GM12875 (cell line): ENCODE results near the gene OSBPL10.

Experiments used
- H3K4me3 ChIP-seq: one replicate; pipeline ENCODE4 v1.5.1; 2011; ENCODE audit warnings: low read depth, low read length, control low read depth
- CTCF ChIP-seq: IDR thresholded peaks from 2 replicates; pipeline ENCODE4 v1.5.1; 2011; ENCODE audit warnings: low read depth, mild to moderate bottlenecking, control low read depth, inconsistent platforms, low read length, moderate library complexity, borderline replicate concordance; ENCODE audit not compliant: insufficient read depth

The OSBPL10 gene

GRCh38 chr3:31743331-31744089, 237.6 kb downstream of the OSBPL10 start:
- no peak for TF ChIP-seq CTCF
- H3K4me3 ChIP-seq = no peak overlapping the region

GRCh38 chr3:31740397-31740796, 240.7 kb downstream of the OSBPL10 start:
- no peak overlapping the region for H3K4me3 ChIP-seq
- no peak for TF ChIP-seq CTCF

GRCh38 chr3:31738412-31738811, 242.7 kb downstream of the OSBPL10 start:
- no peak for TF ChIP-seq CTCF
- no peak overlapping the region for H3K4me3 ChIP-seq

- TF ChIP-seq CTCF = no peak
Measured at GRCh38 chr3:31735667-31736066, 245.4 kb downstream of the OSBPL10 start.

GRCh38 chr3:31733234-31733667, 247.8 kb downstream of the OSBPL10 start:
- no peak overlapping the region for H3K4me3 ChIP-seq
- TF ChIP-seq CTCF = no peak

More at GRCh38 chr3:31735667-31736066, 245.4 kb downstream of the OSBPL10 start:
- H3K4me3 ChIP-seq = no peak overlapping the region

GRCh38 chr3:31732548-31732947, 248.5 kb downstream of the OSBPL10 start:
- H3K4me3 ChIP-seq = no peak overlapping the region
- TF ChIP-seq CTCF = no peak

- H3K4me3 ChIP-seq = no peak overlapping the region
- no peak for TF ChIP-seq CTCF
Measured at GRCh38 chr3:31729573-31729972, 251.5 kb downstream of the OSBPL10 start.
